HS-27A (cell line): ENCODE measurements around the gene SLC26A11.
A peak's percentile ranks its signal among the peaks of the same experiment; 100 is the strongest.
"Not testable (repeated sequence)": the region's sequence is repeated elsewhere in the genome, so short reads cannot be mapped to it uniquely, and the experiment has no call there.

Source experiments
- DNase-seq: peaks from one replicate; pipeline ENCODE4 v3.0.0-alpha.2; 2012; ENCODE audit warnings: low read depth, missing footprints

SLC26A11 gene

GRCh38 chr17:80243526-80244433, 23.6 kb downstream of the SLC26A11 start:
- DNase-seq = no peak

GRCh38 chr17:80244448-80244847, 24.2 kb downstream of the SLC26A11 start:
- not testable (repeated sequence) for DNase-seq

GRCh38 chr17:80244871-80245509, 24.8 kb downstream of the SLC26A11 start:
- DNase-seq = no peak

GRCh38 chr17:80245566-80246265, 25.5 kb downstream of the SLC26A11 start:
- DNase-seq = no peak

- DNase-seq = no peak
These were observed 26.0 kb downstream of the SLC26A11 start for GRCh38 chr17:80246266-80246681.

- DNase-seq = no peak
These were observed 26.5 kb downstream of the SLC26A11 start for GRCh38 chr17:80246726-80247125.

- DNase-seq = no peak
These were observed 27.3 kb downstream of the SLC26A11 start for GRCh38 chr17:80247561-80247960.

GRCh38 chr17:80248001-80248893, 28.0 kb downstream of the SLC26A11 start:
- DNase-seq = no peak

GRCh38 chr17:80248894-80249710, 28.9 kb downstream of the SLC26A11 start:
- DNase-seq = no peak

- no peak for DNase-seq
These were observed 31.7 kb downstream of the SLC26A11 start for GRCh38 chr17:80251966-80252365.

GRCh38 chr17:80252871-80253270, 32.6 kb downstream of the SLC26A11 start:
- no peak for DNase-seq

GRCh38 chr17:80253631-80254395, 33.6 kb downstream of the SLC26A11 start:
- DNase-seq = no peak

GRCh38 chr17:80254396-80255251, 34.4 kb downstream of the SLC26A11 start:
- DNase-seq = peak; percentile 66

GRCh38 chr17:80256034-80256350, 35.8 kb downstream of the SLC26A11 start:
- DNase-seq = no peak

GRCh38 chr17:80257716-80258213, 37.5 kb downstream of the SLC26A11 start:
- no peak for DNase-seq

GRCh38 chr17:80258296-80258695, 38.1 kb downstream of the SLC26A11 start:
- DNase-seq = not testable (repeated sequence)

- DNase-seq = no peak
These were observed 39.3 kb downstream of the SLC26A11 start for GRCh38 chr17:80259457-80260068.

GRCh38 chr17:80260069-80260535, 39.9 kb downstream of the SLC26A11 start:
- DNase-seq = no peak
